Forelimb muscle (tissue), 1 donor: ENCODE data around the gene CASK. TPM values are rescaled to one million over a fixed set of nuclear protein-coding genes. Genes with fewer than 3 reads are reported as not detected.
"Not testable (repeated sequence)": the region's sequence is repeated elsewhere in the genome, so short reads cannot be mapped to it uniquely, and the experiment has no call there.

Experiments used
- DNase-seq: peaks from one replicate; pipeline ENCODE4 v3.0.0-alpha.2; 2013; ENCODE audit warnings: low read depth
- polyA plus RNA-seq: library from polyadenylated mRNA; unstranded; fragments of 120-200 nt; gene quantifications from one replicate; pipeline ENCODE4 v1.2.1, GENCODE V29; 2013; ENCODE audit not compliant: insufficient read length

The CASK gene
- polyA plus RNA-seq, 1 donor, result 21.8 TPM

DNA sequence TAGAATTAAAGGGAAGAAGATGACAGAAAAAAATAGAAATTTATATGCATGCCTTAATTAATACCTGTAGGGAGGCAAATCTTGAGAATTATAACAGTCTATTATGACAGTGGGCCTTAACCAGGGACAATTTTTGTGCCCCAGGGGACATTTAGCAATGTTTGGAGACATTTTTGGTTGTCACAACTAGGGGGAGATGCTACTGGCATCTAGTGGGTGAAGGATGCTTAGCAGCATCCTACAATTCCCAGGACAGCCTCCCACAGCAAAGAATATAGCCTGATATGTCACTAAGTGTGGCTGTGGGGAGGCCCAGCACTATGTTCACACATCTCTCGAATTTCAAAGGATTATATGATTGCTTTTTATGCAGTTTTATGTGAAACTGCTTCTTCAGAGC lies 188.8 kb downstream of the CASK start:
- DNase-seq, result no peak

GRCh38 chrX:41733939-41734338 lies 189.4 kb downstream of the CASK start:
- DNase-seq, result no peak

- no peak for DNase-seq
Measured at GRCh38 chrX:41732260-41732659, 191.1 kb downstream of the CASK start.

DNA sequence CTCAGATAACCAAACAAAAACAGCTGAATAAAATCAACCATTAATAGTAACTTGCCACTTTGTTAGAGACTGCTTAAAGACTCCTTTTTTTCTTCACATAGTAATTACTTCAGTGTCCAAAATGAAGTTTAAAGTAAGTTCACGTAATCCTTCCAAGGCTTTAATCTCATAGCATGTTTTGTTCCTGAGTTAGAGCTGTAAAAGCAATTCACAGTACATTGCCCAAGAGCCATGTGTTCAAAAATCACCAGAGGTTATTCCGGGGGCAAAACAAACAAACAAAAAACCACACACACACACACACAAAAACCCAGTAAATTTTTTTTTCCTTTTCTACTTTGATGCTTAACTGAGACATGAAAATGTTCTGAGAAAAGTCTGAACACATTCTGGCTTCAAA lies 193.3 kb downstream of the CASK start:
- no peak for DNase-seq

DNA sequence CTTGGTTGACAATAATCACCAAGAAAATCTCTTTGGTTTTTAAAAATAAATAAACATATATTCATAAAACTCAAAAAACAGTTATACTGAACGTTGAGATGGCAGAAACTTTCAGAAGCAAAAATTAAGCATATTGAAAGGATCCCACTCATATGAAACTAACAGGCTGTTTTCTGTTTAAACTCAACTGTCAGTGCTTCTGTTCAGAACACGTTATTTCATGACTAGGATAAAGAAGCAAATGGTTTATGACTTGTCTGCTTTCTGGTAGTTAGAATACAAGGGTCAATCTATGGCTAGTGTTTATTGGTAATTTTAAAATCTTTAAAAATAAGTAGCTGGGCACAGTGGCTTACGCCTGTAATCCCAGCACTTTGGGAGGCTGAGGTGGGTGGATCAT lies 195.2 kb downstream of the CASK start:
- no peak for DNase-seq

GRCh38 chrX:41723826-41724225 lies 199.5 kb downstream of the CASK start, which contains the start of gene GPR82:
GPR82 (plus strand) TSS chrX:41724181; CDS start chrX:41727027, 2,846 bp downstream.
- no peak for DNase-seq

DNA sequence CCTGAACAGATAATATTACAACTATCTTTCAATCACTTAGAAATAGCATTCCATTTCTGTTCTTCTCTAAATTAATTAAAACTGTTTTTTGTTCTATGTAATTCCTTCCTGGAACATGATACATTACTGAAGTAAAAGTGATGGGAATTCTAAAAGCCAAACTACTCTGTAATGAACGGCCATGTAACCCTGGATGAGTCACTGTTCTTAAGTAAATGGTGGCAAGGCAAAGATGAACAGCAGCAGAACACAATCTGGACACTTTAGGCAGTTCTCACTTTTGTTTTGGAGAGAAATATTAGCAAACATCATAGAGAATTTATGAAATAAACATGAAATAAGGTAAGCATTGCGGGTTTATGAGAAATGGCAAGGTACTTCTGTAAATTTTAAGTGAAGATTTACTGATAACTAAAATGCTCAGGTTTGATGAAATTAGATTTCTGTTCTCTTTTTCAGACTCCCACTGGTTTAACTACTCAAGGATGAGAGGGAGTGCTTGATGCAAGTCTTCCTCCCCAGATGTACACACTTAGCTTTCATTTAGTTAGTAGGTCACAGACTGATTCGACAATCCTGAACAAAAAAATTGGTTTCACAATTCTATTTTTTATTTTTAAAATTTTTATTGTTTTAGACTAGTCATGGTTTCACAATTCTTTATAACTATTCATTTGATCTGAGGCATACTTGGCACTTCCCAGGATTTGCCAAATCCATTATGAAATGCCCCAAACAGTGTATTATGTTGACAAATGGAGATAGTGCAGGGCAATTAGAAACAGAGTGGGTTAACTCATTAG lies 200.3 kb downstream of the CASK start:
- no peak for DNase-seq

DNA sequence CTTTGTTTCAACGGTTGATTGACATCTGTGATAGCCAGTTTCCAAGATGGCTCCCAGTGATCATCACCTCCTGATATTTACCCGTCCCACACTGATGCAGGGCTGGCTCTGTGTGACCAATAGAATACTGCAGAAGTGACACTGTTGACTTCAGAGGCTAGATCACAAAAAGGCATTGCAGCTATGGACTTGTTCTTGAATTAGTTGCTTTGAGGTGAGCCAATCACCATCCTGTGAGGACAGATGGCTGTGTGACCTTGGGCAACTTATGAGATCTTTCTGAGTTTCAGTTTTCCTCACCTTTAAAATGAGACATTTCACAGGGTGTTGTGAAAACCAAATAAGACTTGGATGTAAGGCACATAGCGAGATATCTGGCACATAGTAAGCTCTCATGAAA lies 201.1 kb downstream of the CASK start:
- no peak for DNase-seq

DNA sequence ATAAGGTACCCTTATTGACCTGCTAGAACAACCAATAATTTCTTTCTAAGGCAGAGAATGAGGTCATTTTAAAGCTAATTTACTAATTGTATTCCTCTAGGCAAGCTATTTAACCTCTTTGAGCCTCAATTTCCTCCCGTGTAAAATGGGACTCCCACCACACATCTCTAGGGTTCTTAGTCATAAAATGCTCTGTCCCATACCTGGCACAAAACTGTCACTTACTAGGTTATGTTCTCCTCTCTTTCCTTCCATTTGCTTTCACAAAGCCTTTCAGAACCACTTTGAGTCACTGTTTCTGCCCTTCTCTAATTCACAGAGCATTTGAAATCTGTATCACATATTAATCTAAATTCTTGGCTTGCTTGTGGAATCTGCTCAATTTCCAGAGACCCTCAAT lies 201.8 kb downstream of the CASK start:
- no peak for DNase-seq

DNA sequence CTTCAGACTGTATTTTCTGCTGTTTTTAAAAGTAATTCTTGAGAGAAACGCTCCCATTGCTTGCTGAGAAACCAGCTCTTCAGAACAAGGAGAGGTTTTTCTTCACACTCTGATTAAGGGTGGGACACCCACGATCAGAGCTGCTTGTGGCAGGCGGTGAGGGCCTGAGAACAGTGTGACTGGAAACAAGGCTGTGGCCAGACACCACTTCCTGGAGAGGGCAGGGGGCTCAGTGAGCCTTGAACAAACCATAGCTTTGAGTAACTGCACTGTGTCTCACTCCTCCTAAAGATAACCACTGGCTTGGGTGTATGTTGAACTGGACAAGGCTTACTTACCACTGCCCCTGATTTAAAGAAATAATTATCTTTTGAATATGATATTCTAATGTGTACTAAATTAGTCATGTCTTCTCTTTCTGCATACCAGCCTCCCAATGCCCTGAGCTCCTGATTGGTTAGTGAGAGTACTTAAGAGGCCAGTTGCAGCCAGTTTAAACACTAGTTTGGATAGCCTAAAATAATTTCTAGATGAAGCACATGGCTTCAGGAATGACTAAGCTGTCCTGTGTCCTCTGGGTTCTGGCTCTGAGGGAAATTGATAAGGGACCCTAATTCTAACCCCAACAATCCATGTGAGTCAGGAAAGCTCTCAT lies 203.1 kb downstream of the CASK start:
- DNase-seq, result no peak

- not testable (repeated sequence) for DNase-seq
Measured at GRCh38 chrX:41719610-41720009, 203.7 kb downstream of the CASK start.

DNA sequence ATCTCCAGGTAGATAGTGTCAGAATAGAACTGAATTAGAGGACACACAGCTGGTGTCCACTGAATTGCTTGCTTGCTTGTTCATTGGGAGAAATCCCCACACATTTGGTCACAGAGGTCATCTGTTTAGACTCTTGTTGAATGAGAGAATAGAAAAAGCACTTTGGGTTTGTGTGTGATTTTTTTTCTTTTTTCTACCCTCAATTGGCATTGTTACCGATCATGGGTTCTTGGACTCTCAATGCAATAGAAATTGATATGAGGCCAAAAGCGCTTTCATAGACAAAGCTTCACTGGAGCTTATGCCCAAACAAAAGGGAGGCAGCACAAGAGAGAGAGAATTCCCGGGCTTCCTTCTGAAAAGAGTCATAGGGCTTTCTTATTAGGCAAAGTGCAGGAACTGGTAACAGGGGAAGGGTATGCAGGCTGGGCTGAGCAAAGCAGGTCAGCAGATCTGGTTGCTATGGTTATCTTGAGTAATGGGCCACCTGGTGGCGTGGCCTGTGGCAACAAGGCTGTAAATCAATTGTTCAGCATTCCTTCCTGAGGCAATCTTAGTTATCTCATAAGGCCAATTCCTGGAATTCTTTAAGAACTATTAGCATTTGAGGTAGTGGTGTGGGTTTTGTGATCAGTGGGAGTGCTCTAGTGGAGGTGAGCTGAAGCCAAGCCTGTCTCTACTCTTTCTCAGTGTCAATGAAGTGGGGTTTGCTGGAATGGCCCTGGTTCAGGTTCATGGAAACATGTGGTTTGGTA lies 204.7 kb downstream of the CASK start:
- DNase-seq, result no peak

- DNase-seq, result no peak
Measured at GRCh38 chrX:41716767-41717473, 206.4 kb downstream of the CASK start.

GRCh38 chrX:41716222-41716621 lies 207.1 kb downstream of the CASK start:
- DNase-seq, result no peak

GRCh38 chrX:41711021-41711667 lies 212.2 kb downstream of the CASK start:
- no peak for DNase-seq

- DNase-seq, result no peak
Measured at GRCh38 chrX:41708486-41708885, 214.9 kb downstream of the CASK start.

DNA sequence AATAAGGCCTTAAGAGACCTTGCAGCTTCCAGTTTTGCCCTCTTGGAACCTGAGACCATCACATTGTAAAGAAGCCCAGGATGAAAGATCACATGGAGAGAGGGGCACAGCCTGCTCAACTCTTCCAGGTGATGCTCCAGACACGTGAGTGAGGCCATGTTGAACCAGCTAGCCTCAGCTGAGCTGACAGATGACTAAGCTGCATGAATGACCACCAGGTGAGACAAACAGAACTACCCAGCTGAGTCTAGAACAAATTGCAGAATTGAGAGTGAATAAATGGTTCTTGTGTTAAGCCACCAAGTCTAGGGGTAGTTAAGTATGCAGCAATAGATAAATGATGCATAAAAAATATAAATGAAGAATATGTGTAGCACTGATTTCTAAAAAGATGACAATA lies 216.1 kb downstream of the CASK start:
- no peak for DNase-seq

DNA sequence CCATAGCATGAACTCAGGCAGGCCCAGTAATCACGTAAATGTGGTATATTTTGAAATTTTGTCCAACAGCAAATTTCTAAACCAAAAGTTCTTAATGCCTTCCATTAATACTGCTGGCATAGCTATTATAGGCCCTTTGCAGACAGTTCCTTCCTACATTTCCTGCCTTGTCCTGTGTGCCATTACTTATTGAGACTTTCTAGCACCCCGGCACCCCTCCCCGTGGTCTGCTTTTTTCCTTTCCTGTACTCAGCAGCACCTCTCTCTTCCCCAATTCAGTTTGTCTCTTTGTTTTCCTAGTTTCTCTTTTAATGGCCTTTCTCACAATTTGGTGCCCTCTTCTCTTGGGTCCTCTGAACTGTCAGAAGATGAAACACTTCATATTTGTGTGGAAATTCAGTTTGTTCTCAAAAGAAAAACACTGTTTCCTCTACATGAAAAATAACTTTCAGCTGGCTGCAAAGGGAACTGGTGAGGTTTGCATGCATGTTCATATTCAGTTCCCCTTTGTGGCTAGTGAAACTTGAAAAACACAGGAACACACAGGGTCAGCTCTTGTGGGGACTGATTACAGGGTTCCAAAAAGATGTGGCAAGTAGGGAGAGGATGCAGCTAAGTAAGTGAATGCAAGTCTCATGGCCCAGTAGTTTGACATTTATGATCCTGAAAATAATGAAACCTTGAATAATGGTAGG lies 217.5 kb downstream of the CASK start:
- DNase-seq, result no peak

DNA sequence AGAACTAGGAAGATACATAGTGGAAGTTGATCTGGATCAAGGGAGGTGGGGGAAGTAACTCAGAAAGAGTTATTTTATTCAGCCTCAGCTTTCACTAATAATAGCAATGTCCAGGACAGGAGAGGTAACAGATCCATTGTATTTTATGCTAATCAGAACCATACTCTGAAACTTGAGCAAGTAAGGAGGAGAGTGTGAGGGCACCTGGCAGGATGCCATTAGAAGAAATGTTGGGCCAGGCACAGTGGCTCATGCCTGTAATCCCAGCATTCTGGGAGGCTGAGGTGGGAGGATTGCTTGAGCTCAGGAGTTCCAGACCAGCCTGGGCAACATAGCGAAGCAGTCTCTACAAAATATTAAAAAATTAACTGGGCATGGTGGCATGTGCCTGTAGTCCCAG lies 218.3 kb downstream of the CASK start:
- DNase-seq, result no peak

DNA sequence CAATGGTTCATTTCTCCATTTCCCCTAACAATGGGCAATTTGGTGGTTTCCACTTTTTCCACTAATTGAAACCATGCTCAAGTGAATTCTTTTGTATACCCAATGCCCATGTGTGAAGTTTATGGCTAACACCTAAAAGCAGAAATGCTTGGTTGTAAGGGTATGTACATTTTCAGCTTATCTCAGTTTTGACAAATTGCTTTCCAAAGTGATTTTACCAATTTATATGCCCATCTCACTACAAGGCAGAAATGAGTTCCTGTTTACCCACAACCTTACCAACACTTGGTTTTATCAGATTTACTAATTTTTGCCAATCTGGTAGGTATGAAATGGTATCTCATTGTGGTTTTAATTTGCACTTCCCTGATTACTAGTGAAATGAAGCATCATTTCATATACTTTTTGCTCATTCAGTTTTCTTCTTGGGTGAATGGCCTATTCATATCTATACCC lies 219.8 kb downstream of the CASK start:
- no peak for DNase-seq

DNA sequence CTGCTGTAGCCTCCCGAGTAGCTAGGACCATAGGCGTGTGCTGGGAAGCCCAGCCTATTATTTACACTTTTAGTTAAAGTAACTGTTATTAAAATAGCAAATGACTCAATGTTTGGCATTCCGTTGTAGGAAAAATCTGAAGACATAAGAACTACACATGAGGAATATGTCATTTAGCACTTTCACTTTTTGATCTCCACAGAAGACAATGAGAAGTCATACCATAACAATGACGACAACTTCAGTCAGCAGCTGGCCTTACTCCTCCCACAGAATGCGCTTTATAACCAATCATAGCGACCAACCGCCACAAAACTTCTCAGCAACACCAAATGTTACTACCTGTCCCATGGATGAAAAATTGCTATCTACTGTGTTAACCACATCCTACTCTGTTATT lies 227.9 kb downstream of the CASK start:
- DNase-seq, result no peak
